K562 (cell line): ENCODE measurements around the gene HSF2. TPM values are rescaled to one million over a fixed set of nuclear protein-coding genes. Genes with fewer than 3 reads are reported as not detected.

Source experiments
- ARID3B ChIP-seq: fragments of 250-450 bp; sonication (Bioruptor Pico); IDR thresholded peaks from 2 replicates; pipeline ENCODE4 v1.4.0; 2020; ENCODE audit warnings: borderline replicate concordance
- ARNT ChIP-seq, 2 experiments: fragments of 450-650 bp; IDR thresholded peaks; 2 replicates each; pipeline ENCODE4 v1.6.1; 2016; ENCODE audit warnings: mild to moderate bottlenecking in 1 of 2
- CBX5 ChIP-seq: IDR thresholded peaks from 2 replicates; pipeline ENCODE4 v1.6.1; 2014; ENCODE audit warnings: low read depth, borderline replicate concordance
- FOSL1 ChIP-seq: fragments of 200-800 bp; sonication (Bioruptor generic); conservative IDR thresholded peaks from 2 replicates; pipeline ENCODE4 v1.6.1; 2016; ENCODE audit warnings: missing genetic modification characterization, missing compliant biosample characterization
- FOXJ2 ChIP-seq: fragments of 200-800 bp; sonication (Bioruptor generic); IDR thresholded peaks from 2 replicates; pipeline ENCODE4 v1.6.1; 2016; ENCODE audit warnings: missing genetic modification characterization, missing compliant biosample characterization
- GABPB1 ChIP-seq: sonication (generic); formaldehyde crosslinking; IDR thresholded peaks from 2 replicates; pipeline ENCODE4 v1.8.0; 2022; ENCODE audit warnings: mild to moderate bottlenecking, missing genetic modification reagents
- HDAC2 ChIP-seq: fragments of 450-650 bp; IDR thresholded peaks from 2 replicates; pipeline ENCODE4 v1.6.1; 2016; ENCODE audit warnings: mild to moderate bottlenecking
- LEF1 ChIP-seq: fragments of 450-650 bp; IDR thresholded peaks from 2 replicates; pipeline ENCODE4 v1.6.1; 2016; ENCODE audit warnings: mild to moderate bottlenecking
- MNT ChIP-seq, 2 experiments: fragments of 450-650 bp; conservative IDR thresholded peaks; 2 replicates each; pipeline ENCODE4 v1.6.1; 2017; ENCODE audit warnings: mild to moderate bottlenecking in 2 of 2, moderate library complexity in 2 of 2
- NR2F6 ChIP-seq: fragments of 450-650 bp; formaldehyde crosslinking; IDR thresholded peaks from 2 replicates; pipeline ENCODE4 v1.4.0; 2020; ENCODE audit warnings: mild to moderate bottlenecking
- PHF20 ChIP-seq: fragments of 450-650 bp; IDR thresholded peaks from 2 replicates; pipeline ENCODE4 v1.6.1; 2018; ENCODE audit not compliant: partially characterized antibody
- POLR2G ChIP-seq: fragments of 200-400 bp; formaldehyde crosslinking; IDR thresholded peaks from 2 replicates; pipeline ENCODE4 v1.6.1; 2017; ENCODE audit warnings: low read depth, mild to moderate bottlenecking, antibody characterized with exemption, low read length, moderate library complexity
- POLR2H ChIP-seq: IDR thresholded peaks from 2 replicates; pipeline ENCODE4 v1.6.1; 2016; ENCODE audit warnings: missing genetic modification characterization, low read depth, mild to moderate bottlenecking, control low read depth, missing compliant biosample characterization, moderate library complexity
- SETDB1 ChIP-seq: IDR thresholded peaks from one replicate; pipeline ENCODE4 v1.6.1; 2012; ENCODE audit warnings: low read length, control low read depth, inconsistent platforms
- TEAD4 ChIP-seq, 2 experiments: sonication (generic) in 1 of 2; formaldehyde crosslinking in 1 of 2; IDR thresholded peaks; 2 replicates each; pipeline versions ENCODE4 v1.6.1 to v1.8.0; 2012 to 2022; ENCODE audit warnings: borderline replicate concordance in 1 of 2, inconsistent platforms in 1 of 2, low read length in 1 of 2, mild to moderate bottlenecking in 1 of 2, missing genetic modification reagents in 1 of 2
- THRA ChIP-seq: fragments of 450-650 bp; IDR thresholded peaks from 2 replicates; pipeline ENCODE4 v1.6.1; 2017; ENCODE audit warnings: mild to moderate bottlenecking, moderate library complexity
- ZFX ChIP-seq: sonication (generic); formaldehyde crosslinking; IDR thresholded peaks from 2 replicates; pipeline ENCODE4 v1.8.0; 2022; ENCODE audit warnings: mild to moderate bottlenecking, missing genetic modification reagents, moderate library complexity
- polyA plus RNA-seq, 8 experiments: library from polyadenylated mRNA; depleted of rRNA in 4 of 8; stranded (reverse) in 5 of 8; unstranded in 3 of 8; fragments of >200 nt; fragmentation: Nextera tagmentation in 2 of 8; fragmentation: Illumina TruSeq in 1 of 8; extraction: Ambion mirVana in 2 of 8; extraction: Trizol in 1 of 8; gene quantifications; 2 replicates each; pipeline versions ENCODE4 v1.2.1 to v1.2.3, GENCODE V29; 2011 to 2014; ENCODE audit warnings: inconsistent platforms in 1 of 8, missing spikeins in 1 of 8
- total RNA-seq, 7 experiments: library from RNA; depleted of rRNA in 6 of 7; stranded (reverse); fragments of >200 nt in 6 of 7; fragmentation: Illumina TruSeq in 2 of 7; extraction: Trizol in 2 of 7; gene quantifications; 2 replicates each; pipeline versions ENCODE4 v1.2.1 to v1.2.3, GENCODE V29; 2011 to 2021; ENCODE audit warnings: low replicate concordance in 1 of 7
- TF ChIP-seq, protein P1 (sequence below): fragments of 450-650 bp; formaldehyde crosslinking; conservative IDR thresholded peaks from 2 replicates; pipeline ENCODE4 v1.4.0; 2022; ENCODE audit warnings: mild to moderate bottlenecking, missing genetic modification characterization
- TF ChIP-seq, protein P2 (sequence below): fragments of 450-650 bp; IDR thresholded peaks from 2 replicates; pipeline ENCODE4 v1.6.1; 2016; ENCODE audit warnings: borderline replicate concordance

HSF2 gene
- total and polyA plus RNA-seq, 9 of the 15 experiments (the other 6 are each of a cell fraction or from before 2014, with no cell fraction given) = 19.1 to 73.1 (median 29.2) TPM

- TF ChIP-seq, protein P1, sequence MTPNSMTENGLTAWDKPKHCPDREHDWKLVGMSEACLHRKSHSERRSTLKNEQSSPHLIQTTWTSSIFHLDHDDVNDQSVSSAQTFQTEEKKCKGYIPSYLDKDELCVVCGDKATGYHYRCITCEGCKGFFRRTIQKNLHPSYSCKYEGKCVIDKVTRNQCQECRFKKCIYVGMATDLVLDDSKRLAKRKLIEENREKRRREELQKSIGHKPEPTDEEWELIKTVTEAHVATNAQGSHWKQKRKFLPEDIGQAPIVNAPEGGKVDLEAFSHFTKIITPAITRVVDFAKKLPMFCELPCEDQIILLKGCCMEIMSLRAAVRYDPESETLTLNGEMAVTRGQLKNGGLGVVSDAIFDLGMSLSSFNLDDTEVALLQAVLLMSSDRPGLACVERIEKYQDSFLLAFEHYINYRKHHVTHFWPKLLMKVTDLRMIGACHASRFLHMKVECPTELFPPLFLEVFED (CRISPR knock-in tag) = 0 out of 2 replicates have a peak, but pooled peaks have one; percentile 10
- peak; percentile 59; the same call in 1 of the 2 replicates for TF ChIP-seq HDAC2
- 0 out of 2 replicates have a peak, but pooled peaks have one; percentile 32 for TF ChIP-seq FOXJ2 (tag)
- TF ChIP-seq SETDB1 = no peak
- TF ChIP-seq ARID3B (CRISPR knock-in tag) = no peak
- TF ChIP-seq PHF20 = peak; percentile 55
- no peak for TF ChIP-seq NR2F6
- TF ChIP-seq ARNT (IDR thresholded peaks at IDR 0.05) = peak in 1 of 2 experiments; percentile 60; a peak in 1 of 4 replicates
- peak; percentile 45 for TF ChIP-seq LEF1
- TF ChIP-seq THRA = no peak
- no peak; the same call in none of the 2 replicates for TF ChIP-seq TEAD4 (IDR thresholded peaks at IDR 0.05; ENCODE audit: low read length)
- TF ChIP-seq TEAD4 (CRISPR knock-in tag; IDR thresholded peaks at IDR 0.05; ENCODE audit: borderline replicate concordance) = no peak
- TF ChIP-seq MNT (conservative IDR thresholded peaks at IDR 0.05) = peak; percentile 21 to 59; a peak in 3 of 4 replicates
- TF ChIP-seq, protein P2, sequence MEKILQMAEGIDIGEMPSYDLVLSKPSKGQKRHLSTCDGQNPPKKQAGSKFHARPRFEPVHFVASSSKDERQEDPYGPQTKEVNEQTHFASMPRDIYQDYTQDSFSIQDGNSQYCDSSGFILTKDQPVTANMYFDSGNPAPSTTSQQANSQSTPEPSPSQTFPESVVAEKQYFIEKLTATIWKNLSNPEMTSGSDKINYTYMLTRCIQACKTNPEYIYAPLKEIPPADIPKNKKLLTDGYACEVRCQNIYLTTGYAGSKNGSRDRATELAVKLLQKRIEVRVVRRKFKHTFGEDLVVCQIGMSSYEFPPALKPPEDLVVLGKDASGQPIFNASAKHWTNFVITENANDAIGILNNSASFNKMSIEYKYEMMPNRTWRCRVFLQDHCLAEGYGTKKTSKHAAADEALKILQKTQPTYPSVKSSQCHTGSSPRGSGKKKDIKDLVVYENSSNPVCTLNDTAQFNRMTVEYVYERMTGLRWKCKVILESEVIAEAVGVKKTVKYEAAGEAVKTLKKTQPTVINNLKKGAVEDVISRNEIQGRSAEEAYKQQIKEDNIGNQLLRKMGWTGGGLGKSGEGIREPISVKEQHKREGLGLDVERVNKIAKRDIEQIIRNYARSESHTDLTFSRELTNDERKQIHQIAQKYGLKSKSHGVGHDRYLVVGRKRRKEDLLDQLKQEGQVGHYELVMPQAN = peak; percentile 55; the same call in 1 of the 2 replicates
- 0 out of 2 replicates have a peak, but pooled peaks have one; percentile 24 for TF ChIP-seq FOSL1 (tag)
- peak; percentile 82 for TF ChIP-seq POLR2G
- TF ChIP-seq CBX5 = no peak
- peak; percentile 48; the same call in 1 of the 2 replicates for TF ChIP-seq ZFX (CRISPR knock-in tag)
- TF ChIP-seq GABPB1 (CRISPR knock-in tag) = peak; percentile 90
- TF ChIP-seq POLR2H (tag) = peak; percentile 72
Measured at GRCh38 chr6:122471107-122472021, 71.9 kb downstream of the HSF2 start, which contains the start of gene SERINC1 (continued).
